ENCODE data around the gene SKI. TPM values are rescaled to one million over a fixed set of nuclear protein-coding genes. Genes with fewer than 3 reads are reported as not detected.

Gene SKI
- total RNA-seq, 3 donors from 2014 or later = 26.8 to 86.6 (median 29.0) TPM

DNA sequence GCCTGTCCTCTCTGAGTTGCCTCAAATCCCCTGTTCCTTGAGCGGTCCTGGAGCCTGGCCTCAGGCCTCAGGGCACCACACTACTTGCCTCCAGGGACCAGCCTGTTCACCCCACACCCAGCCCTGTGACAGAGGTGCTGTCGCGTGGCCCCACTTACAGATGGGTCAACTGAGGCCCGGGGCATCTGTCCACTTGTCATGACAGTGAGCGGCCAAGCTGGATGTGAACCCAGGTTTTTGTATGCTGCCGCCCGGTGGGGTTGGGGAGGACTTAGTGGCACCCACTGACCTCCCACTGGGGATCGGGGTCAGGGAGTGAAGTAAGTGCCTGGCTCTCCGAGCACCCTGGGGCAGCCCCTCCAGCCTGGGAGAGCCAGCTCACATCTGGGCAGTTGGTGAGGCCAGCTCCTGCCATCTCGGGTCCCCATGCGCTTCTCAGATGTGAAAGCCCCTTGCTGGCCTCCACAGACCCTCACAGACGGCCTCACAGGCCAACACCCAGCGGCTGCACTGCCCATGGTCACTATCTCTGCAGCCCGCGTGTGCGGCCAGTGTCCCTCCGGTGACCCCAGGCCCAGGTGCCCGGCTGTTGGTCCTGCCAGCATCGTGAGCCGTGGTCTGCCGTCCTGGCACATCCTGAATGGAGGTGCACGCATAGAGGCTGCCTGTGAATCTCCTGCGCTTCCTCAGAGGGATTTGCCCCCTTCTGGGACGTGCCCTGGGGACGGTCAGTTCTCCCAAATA is 24.3 kb upstream of the SKI start:
- DNase-seq = peak in 2 of 3 donors; percentile 52 to 71
- intact Hi-C loops (cut with DNase I, micrococcal nuclease) = loop anchor here in 1 of 2 donors (10.0 kb wide), 1 partner anchor 111 kb away; no protein-coding TSS in a partner anchor
- Histone ChIP-seq H3K36me3 (ENCODE audit: low read depth) (no peaks in the 10 kb centered on the region), H3K4me1 (ENCODE audit: low read depth) (peaks cover 42% of the 10 kb centered on the region), H3K4me3 (no peak overlapping the region), H3K9me3 (no peaks in the 10 kb centered on the region)
- no peak for ATAC-seq
- TF ChIP-seq, protein P1, sequence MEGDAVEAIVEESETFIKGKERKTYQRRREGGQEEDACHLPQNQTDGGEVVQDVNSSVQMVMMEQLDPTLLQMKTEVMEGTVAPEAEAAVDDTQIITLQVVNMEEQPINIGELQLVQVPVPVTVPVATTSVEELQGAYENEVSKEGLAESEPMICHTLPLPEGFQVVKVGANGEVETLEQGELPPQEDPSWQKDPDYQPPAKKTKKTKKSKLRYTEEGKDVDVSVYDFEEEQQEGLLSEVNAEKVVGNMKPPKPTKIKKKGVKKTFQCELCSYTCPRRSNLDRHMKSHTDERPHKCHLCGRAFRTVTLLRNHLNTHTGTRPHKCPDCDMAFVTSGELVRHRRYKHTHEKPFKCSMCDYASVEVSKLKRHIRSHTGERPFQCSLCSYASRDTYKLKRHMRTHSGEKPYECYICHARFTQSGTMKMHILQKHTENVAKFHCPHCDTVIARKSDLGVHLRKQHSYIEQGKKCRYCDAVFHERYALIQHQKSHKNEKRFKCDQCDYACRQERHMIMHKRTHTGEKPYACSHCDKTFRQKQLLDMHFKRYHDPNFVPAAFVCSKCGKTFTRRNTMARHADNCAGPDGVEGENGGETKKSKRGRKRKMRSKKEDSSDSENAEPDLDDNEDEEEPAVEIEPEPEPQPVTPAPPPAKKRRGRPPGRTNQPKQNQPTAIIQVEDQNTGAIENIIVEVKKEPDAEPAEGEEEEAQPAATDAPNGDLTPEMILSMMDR (IDR thresholded peaks at IDR 0.05) = no peak

DNA sequence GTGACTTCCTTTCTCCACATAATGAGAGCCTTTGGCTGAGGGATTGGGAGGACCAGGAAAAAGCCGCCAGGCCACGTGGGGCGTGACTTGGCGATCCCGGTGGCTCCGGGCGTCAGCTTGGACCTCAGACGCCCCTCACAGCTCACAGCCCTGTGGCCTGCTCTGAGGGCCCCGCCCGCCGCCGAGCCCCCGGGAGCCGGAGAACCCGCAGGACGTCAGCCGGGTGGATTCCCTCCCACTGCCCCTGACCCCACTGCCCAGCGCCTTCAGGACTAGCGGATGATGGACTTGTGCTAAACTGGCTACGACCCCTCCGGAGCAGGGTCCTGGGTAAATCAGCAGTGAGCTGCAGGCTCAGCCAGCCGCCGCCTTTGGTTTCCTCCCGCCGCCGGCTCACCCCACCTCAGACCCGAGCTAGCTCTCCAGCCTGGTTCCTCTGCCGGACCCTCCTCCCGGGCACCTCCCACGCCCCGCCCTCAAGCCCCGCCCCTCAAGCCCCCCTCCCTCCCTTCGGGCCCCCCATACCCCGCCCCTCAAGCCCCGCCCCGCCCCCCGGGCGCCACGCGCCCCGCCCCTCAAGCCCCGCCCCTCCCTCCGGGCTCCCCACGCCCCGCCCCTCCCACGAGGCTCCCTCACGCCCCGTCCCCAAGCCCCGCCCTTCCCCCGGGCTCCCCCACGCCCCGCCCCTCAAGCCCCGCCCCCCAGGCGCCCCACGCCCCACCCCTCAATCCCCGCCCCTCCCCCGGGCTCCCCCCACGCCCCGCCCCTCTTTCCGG is 23.5 kb upstream of the SKI start:
- TF ChIP-seq, protein P1 (IDR thresholded peaks at IDR 0.05) = no peak
- ATAC-seq (peak; percentile 66), DNase-seq (peak; percentile 69 to 91 (median 90))
- intact Hi-C loops (cut with DNase I, micrococcal nuclease) = loop anchor here in 1 of 2 donors (10.0 kb wide), 1 partner anchor 110 kb away; no protein-coding TSS in a partner anchor
- Histone ChIP-seq H3K9me3 (no peaks in the 10 kb centered on the region), H3K36me3 (ENCODE audit: low read depth) (no peaks in the 10 kb centered on the region), H3K4me3 (no peak overlapping the region), H3K4me1 (ENCODE audit: low read depth) (peaks cover 39% of the 10 kb centered on the region)

DNA sequence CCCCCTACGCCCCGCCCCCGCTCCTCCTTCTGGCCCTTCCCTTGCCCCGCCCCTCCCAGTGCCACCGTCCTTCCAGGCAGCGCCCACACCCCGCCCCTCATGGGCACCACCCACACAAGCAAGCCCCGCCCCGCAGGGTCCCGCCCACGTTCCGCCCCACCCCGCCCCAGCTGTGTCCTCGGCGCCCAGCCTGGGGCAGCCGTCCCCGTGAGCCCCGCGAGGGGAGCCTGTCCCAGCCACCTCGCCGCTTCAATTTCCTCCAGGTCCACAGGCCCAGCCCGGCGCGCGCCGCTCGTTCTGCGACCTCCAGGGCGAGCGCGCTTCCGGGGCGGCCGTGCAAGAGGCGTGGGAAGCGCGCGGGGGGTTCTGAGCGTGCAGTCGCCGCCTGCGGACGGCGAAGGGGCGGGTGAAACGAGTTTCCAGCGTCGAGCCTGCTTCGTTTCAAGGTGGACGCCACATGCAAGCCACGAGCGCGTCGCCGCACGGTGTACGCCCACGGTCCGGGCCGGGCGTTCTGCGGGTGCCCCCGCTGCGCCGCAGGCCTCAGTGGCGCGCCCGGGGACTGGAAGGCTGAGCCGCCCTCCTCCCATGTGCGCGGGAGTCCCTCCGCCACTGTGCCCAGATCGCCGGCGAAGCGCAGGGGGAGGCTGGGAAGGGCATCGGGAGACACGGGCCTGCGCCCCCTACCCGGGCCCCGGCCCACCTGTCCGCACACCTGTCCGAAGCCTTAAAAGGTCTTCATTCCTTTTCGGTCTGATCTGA is 22.7 kb upstream of the SKI start:
- peak; percentile 98 for DNase-seq
- peak overlapping the region; percentile 14 for H3K4me3 ChIP-seq
- H3K36me3 ChIP-seq (ENCODE audit: low read depth) = no peaks in the 10 kb centered on the region
- intact Hi-C loops (cut with DNase I, micrococcal nuclease) = loop anchor here in 1 of 2 donors (10.0 kb wide), 1 partner anchor 109 kb away; no protein-coding TSS in a partner anchor
- TF ChIP-seq, protein P1 (IDR thresholded peaks at IDR 0.05) = no peak
- H3K4me1 ChIP-seq (ENCODE audit: low read depth) = peaks cover 34% of the 10 kb centered on the region
- peak; percentile 92 for ATAC-seq
- no peaks in the 10 kb centered on the region for H3K9me3 ChIP-seq

DNA sequence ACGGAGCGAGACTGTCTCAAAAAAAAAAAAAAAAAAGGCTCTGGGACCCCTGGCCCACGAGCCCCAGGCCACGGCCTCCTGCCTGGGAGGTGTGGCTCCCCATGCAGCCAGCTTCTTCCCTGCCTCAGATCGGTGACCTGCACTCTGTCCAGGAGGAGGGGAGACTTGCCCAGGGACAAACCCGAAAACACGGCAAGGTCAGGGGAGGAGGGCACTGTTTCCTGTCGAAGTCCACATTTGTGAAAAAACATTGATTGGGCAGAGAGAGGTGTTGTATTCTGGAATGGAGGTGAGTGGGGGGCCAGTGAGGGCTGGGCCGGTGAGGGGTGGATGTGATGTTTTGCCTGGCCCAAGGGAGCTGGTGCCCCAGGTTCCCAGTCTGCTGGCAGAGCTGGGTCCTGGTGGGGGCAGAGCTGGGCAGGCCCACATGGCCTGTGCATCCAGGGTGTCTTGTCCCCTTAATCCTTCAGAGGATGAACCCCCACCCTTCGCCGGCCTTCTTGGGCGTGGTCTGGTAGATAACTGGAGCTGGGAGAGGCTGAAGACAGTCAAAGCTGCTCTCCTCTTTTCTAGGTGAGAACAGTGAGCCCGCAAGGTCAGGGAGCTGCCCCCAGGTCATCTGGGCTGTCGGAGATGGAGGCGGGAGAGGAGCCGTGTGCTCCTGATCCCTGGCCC is 21.2 kb upstream of the SKI start:
- H3K9me3 ChIP-seq = no peaks in the 10 kb centered on the region
- intact Hi-C loops (cut with DNase I, micrococcal nuclease) = loop anchor here in 1 of 2 donors (10.0 kb wide), 1 partner anchor 108 kb away; no protein-coding TSS in a partner anchor
- DNase-seq (peak in 2 of 3 donors; percentile 51 to 58), ATAC-seq (no peak)
- H3K4me1 ChIP-seq (ENCODE audit: low read depth) = peaks cover 32% of the 10 kb centered on the region
- H3K4me3 ChIP-seq = no peak overlapping the region
- H3K36me3 ChIP-seq (ENCODE audit: low read depth) = no peaks in the 10 kb centered on the region
- TF ChIP-seq, protein P1 (IDR thresholded peaks at IDR 0.05) = no peak

Data from mucosa of descending colon (tissue), 3 donors.